Muscle of arm (tissue), 12 donors: ENCODE measurements around the gene SH2D2A. TPM values are rescaled to one million over a fixed set of nuclear protein-coding genes. Genes with fewer than 3 reads are reported as not detected.
A peak's percentile ranks its signal among the peaks of the same experiment; 100 is the strongest.
"Not testable (repeated sequence)": the region's sequence is repeated elsewhere in the genome, so short reads cannot be mapped to it uniquely, and the experiment has no call there.

Experiments
- DNase-seq: peaks from one replicate; pipeline ENCODE4 v3.0.0-alpha.2; 2013
- polyA plus RNA-seq, 12 donors: library from polyadenylated mRNA; unstranded; fragments of 120-200 nt; gene quantifications; one replicate each; pipeline ENCODE4 v1.2.1, GENCODE V29; 2013; ENCODE audit not compliant: insufficient read length in 12 of 12

The SH2D2A gene
- polyA plus RNA-seq, 12 donors: 0.26 to 1.4 (median 0.56) TPM; not detected in 2

- DNase-seq: peak; percentile 19
Observed at GRCh38 chr1:156772728-156773497, 43.7 kb downstream of the SH2D2A start.

- DNase-seq: no peak
Observed at GRCh38 chr1:156772222-156772621, 44.4 kb downstream of the SH2D2A start.

GRCh38 chr1:156768610-156769295 lies 47.9 kb downstream of the SH2D2A start:
- no peak for DNase-seq

- DNase-seq: peak; percentile 31
Observed at GRCh38 chr1:156767879-156768604, 48.6 kb downstream of the SH2D2A start.

GRCh38 chr1:156767101-156767878 lies 49.4 kb downstream of the SH2D2A start, which contains the start of gene PRCC:
Gene PRCC, plus strand, starts transcription at chr1:156767535. Its CDS starts 237 bp downstream, at chr1:156767772.
- DNase-seq: peak; percentile 99

- peak; percentile 32 for DNase-seq
Observed at GRCh38 chr1:156766298-156767100, 50.1 kb downstream of the SH2D2A start.

GRCh38 chr1:156765666-156766065 lies 51.0 kb downstream of the SH2D2A start:
- DNase-seq: no peak

- DNase-seq: not testable (repeated sequence)
Observed at GRCh38 chr1:156765136-156765535, 51.5 kb downstream of the SH2D2A start.

GRCh38 chr1:156760796-156761104 lies 55.9 kb downstream of the SH2D2A start:
- DNase-seq: no peak

- DNase-seq: no peak
Observed at GRCh38 chr1:156760092-156760795, 56.4 kb downstream of the SH2D2A start.

GRCh38 chr1:156757572-156758253 lies 58.9 kb downstream of the SH2D2A start:
- not testable (repeated sequence) for DNase-seq

- DNase-seq: no peak
Observed at GRCh38 chr1:156756355-156756754, 60.3 kb downstream of the SH2D2A start.

Other genes with a start within 250 kb of the SH2D2A start
- gene IQGAP3, start 244.3 kb downstream of the SH2D2A start, polyA plus RNA-seq: 10 to 100 TPM in 1 of 12 donors, 1 to 10 TPM in 10, not detected in 1; 4.6 to 15.7 (median 7.9) TPM
- gene TTC24, start 237.1 kb downstream of the SH2D2A start, polyA plus RNA-seq: under 1 TPM in 8 of 12 donors, not detected in 4; 0.19 to 0.70 (median 0.29) TPM
- gene NAXE, start 225.1 kb downstream of the SH2D2A start, polyA plus RNA-seq: 10 to 100 TPM in 11 of 12 donors, not detected in 1; 21.4 to 36.4 (median 26.5) TPM
- 10 to 100 TPM in 11 of 12 donors, not detected in 1; 25.3 to 39.3 (median 28.2) TPM for gene GPATCH4, start 215.4 kb downstream of the SH2D2A start, polyA plus RNA-seq
- gene HAPLN2, start 197.4 kb downstream of the SH2D2A start, polyA plus RNA-seq: under 1 TPM in 8 of 12 donors, not detected in 4; 0.22 to 0.94 (median 0.39) TPM
- 10 to 100 TPM in 1 of 12 donors, 1 to 10 TPM in 10, not detected in 1; 1.3 to 14.7 (median 2.4) TPM for gene BCAN, start 174.7 kb downstream of the SH2D2A start, polyA plus RNA-seq
- gene NES, start 139.4 kb downstream of the SH2D2A start, polyA plus RNA-seq: 1,000 to 10,000 TPM in 1 of 12 donors, 100 to 1,000 TPM in 11; 318 to 1,186 (median 743) TPM
- 100 to 1,000 TPM; 230 to 919 (median 293) TPM for gene CRABP2, start 111.3 kb downstream of the SH2D2A start, polyA plus RNA-seq
- 10 to 100 TPM in 11 of 12 donors, not detected in 1; 16.8 to 26.5 (median 19.0) TPM for gene METTL25B, start 88.4 kb downstream of the SH2D2A start, polyA plus RNA-seq
- gene ISG20L2, start 88.1 kb downstream of the SH2D2A start, polyA plus RNA-seq: 10 to 100 TPM in 11 of 12 donors, not detected in 1; 21.7 to 44.6 (median 27.8) TPM
- 10 to 100 TPM in 11 of 12 donors, not detected in 1; 34.7 to 70.4 (median 66.3) TPM for gene MRPL24, start 75.8 kb downstream of the SH2D2A start, polyA plus RNA-seq
- 100 to 1,000 TPM in 11 of 12 donors, not detected in 1; 134 to 205 (median 142) TPM for gene HDGF, start 65.2 kb downstream of the SH2D2A start, polyA plus RNA-seq
- gene PRCC, start 49.3 kb downstream of the SH2D2A start, polyA plus RNA-seq: 10 to 100 TPM in 11 of 12 donors, not detected in 1; 59.0 to 97.7 (median 65.5) TPM
- under 1 TPM in 10 of 12 donors, not detected in 2; 0.30 to 0.83 (median 0.40) TPM for gene INSRR, start 42.3 kb upstream of the SH2D2A start, polyA plus RNA-seq
- 1 to 10 TPM in 1 of 12 donors, under 1 TPM in 9, not detected in 2; 0.20 to 1.0 (median 0.49) TPM for gene NTRK1, start 44.0 kb upstream of the SH2D2A start, polyA plus RNA-seq
- 10 to 100 TPM in 11 of 12 donors, not detected in 1; 14.7 to 37.8 (median 23.3) TPM for gene PEAR1, start 76.9 kb upstream of the SH2D2A start, polyA plus RNA-seq
- gene LRRC71, start 103.8 kb upstream of the SH2D2A start, polyA plus RNA-seq: 1 to 10 TPM in 3 of 12 donors, under 1 TPM in 7, not detected in 2; 0.38 to 1.9 (median 0.83) TPM
- 10 to 100 TPM in 11 of 12 donors, not detected in 1; 18.3 to 29.1 (median 20.6) TPM for gene ARHGEF11, start 228.9 kb upstream of the SH2D2A start, polyA plus RNA-seq